ENCODE measurements around the gene EFNB3.

GRCh38 chr17:7700510-7700909 is 4.5 kb upstream of the EFNB3 start:
- TF ChIP-seq CTCF (IDR thresholded peaks at IDR 0.05) (no peak), POLR2A (IDR thresholded peaks at IDR 0.05) (no peak)
